Urinary bladder (tissue), 4 donors: ENCODE measurements around the gene XYLT1. TPM values are rescaled to one million over a fixed set of nuclear protein-coding genes. Genes with fewer than 3 reads are reported as not detected.
A peak's percentile ranks its signal among the peaks of the same experiment; 100 is the strongest.

ENCODE experiments used
- DNase-seq: peaks from one replicate; pipeline ENCODE4 v3.0.0-alpha.2; 2015; ENCODE audit errors: extremely low spot score
- H3K27ac ChIP-seq: one replicate; pipeline ENCODE4 v1.5.1; 2013; ENCODE audit warnings: low read depth, mild to moderate bottlenecking, moderate library complexity
- H3K36me3 ChIP-seq: one replicate; pipeline ENCODE4 v1.6.1; 2013; ENCODE audit warnings: mild to moderate bottlenecking, moderate library complexity; ENCODE audit not compliant: insufficient read depth
- H3K4me1 ChIP-seq: one replicate; pipeline ENCODE4 v1.6.1; 2013; ENCODE audit warnings: mild to moderate bottlenecking, moderate library complexity; ENCODE audit not compliant: insufficient read depth
- H3K4me3 ChIP-seq: one replicate; pipeline ENCODE4 v1.5.1; 2013; ENCODE audit warnings: low read depth, low read length
- WGBS: extraction: QIAGEN DNeasy Blood & Tissue Kit; methylation state at CpG from one replicate; pipeline ENCODE4 v1.1.7; 2013; 5-methylcytosine and 5-hydroxymethylcytosine counted together
- polyA plus RNA-seq: library from polyadenylated mRNA; stranded (reverse); fragments of 200-250 nt; gene quantifications from one replicate; pipeline ENCODE4 v1.2.3, GENCODE V29; 2013
- total RNA-seq: library from RNA; depleted of rRNA; stranded (reverse); fragments of >200 nt; gene quantifications from one replicate; pipeline ENCODE4 v1.2.3, GENCODE V29; 2014
- donor health status: healthy with polysubstance abuse.
- donor health status: healthy.

XYLT1 gene
- total and polyA plus RNA-seq, 2 donors = 10.1 to 13.4 TPM

DNA sequence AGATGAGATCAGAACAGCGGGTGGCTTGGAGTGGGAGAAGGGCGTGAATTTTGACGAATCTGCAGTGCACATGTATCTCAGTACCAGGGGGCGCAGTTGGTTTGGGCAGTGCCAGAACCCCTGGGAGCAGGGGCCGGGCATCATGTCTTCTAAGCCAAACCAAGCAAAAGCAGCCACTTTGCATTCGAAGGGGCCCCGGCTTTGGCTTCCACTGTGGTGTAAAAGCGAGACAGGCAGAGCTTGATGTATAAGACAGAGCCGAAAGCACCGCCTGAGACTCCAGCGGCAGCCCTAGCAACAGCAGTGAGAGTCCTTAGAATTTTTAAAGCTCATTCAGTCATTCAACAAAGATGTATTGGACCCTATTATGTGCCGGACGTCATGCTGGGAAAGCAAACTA is 3.8 kb upstream of the XYLT1 start:
- no peaks in the 10 kb centered on the region for H3K4me1 ChIP-seq
- no peaks in the 10 kb centered on the region for H3K36me3 ChIP-seq
- no peak overlapping the region for H3K4me3 ChIP-seq
- no peak for DNase-seq
- WGBS = 35% methylated on average over 13 of the region's 13 CpGs
- no peak overlapping the region for H3K27ac ChIP-seq

DNA sequence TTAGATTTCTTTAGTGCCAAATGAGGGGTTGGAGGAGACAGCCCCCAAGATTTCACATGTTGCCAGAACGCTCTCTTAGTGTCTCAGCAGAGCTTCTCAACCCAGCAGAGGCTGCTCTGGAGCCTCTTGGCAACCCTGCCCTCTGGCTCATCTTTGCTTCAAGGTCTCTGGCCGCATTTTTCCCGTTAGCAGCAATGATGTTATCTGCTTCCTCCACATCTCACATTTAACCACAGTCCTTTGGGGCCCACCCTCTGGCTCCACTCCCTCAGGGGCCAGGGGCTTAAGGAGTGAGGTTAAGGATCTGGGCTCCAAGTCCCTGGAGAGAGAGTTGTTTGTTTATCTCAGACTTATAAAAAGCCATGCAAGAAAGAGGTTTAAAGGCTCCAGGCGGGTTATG is 3.3 kb upstream of the XYLT1 start:
- H3K4me3 ChIP-seq = no peak overlapping the region
- H3K4me1 ChIP-seq = no peaks in the 10 kb centered on the region
- no peak overlapping the region for H3K27ac ChIP-seq
- no peaks in the 10 kb centered on the region for H3K36me3 ChIP-seq
- 13% methylated on average over 4 of the region's 4 CpGs for WGBS
- no peak for DNase-seq

DNA sequence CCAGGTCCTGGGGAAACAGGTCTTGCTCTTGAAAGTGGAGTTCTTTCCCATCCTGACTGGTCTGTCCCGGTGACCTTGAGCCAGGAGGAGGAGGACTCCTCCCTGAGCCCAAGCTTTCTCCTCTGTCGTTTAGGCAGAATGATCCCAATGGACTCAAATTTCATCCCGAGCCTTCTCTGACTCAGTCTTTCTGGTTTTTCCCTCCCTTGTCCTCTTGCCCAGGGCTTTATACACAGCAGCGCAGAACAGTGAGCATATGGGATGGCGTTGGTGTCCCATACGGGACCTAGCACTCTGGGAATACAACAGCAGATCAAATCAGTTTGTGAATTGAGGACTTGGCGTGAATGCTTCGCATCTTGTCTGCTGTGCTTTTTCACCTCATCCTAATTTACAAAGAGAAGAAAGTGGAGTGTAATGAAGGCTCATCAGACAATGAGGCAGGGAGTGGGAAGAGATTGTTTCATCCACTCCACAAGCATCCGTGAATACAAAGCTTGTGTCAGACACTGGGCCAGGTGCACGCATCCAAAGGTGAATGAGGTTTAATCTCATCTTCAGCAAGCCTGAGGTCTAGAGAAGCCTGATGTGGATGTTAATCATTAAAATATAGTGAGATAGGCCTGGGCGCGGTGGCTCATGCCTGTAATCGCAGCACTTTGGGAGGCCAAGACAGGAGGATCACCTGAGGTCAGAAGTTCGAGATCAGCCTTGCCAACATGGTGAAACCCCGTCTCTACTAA is 1.1 kb upstream of the XYLT1 start:
- Histone ChIP-seq H3K27ac (no peak overlapping the region), H3K36me3 (no peaks in the 10 kb centered on the region), H3K4me3 (no peak overlapping the region), H3K4me1 (no peaks in the 10 kb centered on the region)
- WGBS = 76% methylated on average over 15 of the region's 15 CpGs
- DNase-seq = no peak

- no peak for DNase-seq
- WGBS = under 1% methylated on average over 95 of the region's 95 CpGs
- no peaks in the 10 kb centered on the region for H3K36me3 ChIP-seq
- no peak overlapping the region for H3K27ac ChIP-seq
- peak overlapping the region; percentile 85 for H3K4me3 ChIP-seq
- H3K4me1 ChIP-seq = no peaks in the 10 kb centered on the region
These were observed 415 bp downstream of the XYLT1 start for GRCh38 chr16:17470182-17470907.

DNA sequence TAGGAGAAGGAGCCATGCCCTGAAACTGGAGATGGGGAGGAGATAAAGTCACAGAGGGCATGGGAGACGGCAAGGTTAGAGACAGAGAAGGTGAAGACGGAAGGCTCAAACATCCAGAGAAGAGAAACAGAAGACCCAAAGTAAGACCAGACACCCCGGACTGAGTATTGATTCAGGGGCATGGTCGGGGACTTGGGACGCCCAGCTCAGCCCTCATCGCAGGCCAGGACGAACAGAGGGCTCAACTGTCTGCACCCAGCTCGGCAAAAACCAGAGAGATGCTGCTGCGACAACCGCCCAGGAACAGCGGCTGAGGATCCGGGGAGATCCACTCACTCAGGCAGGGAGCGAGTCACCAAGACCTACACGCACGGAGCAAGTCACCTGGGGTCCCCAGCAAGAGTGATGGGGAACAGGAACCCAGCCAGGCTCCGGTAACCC is 999 bp downstream of the XYLT1 start:
- Histone ChIP-seq H3K36me3 (no peaks in the 10 kb centered on the region), H3K4me1 (no peaks in the 10 kb centered on the region), H3K27ac (no peak overlapping the region), H3K4me3 (peak overlapping the region; percentile 85)
- no peak for DNase-seq
- WGBS = 1% methylated on average over 16 of the region's 16 CpGs

- WGBS = 19% methylated on average over 18 of the region's 18 CpGs
- H3K27ac ChIP-seq = no peak overlapping the region
- H3K4me3 ChIP-seq = peak overlapping the region; percentile 85
- DNase-seq = no peak
- H3K4me1 ChIP-seq = no peaks in the 10 kb centered on the region
- H3K36me3 ChIP-seq = no peaks in the 10 kb centered on the region
These were observed 1.6 kb downstream of the XYLT1 start for GRCh38 chr16:17469011-17469740.

DNA sequence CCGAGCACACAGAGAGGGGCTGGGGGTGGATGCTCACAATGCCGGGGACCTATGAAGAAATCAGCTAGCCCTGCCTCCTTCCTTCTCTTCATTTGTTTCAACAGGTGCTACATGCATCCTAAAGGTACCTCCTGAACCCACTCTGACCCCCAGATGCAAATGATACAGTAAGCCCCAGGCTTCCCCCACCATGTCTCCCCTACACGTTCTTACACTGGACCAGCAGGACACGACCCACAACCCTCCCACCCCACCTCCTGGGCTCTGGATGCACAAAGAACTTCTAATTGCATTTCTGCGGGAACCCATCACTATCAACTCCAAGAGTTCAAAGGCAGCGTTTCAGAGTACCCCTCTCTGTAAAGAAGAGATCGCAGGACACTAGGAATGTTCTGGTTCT is 2.1 kb downstream of the XYLT1 start:
- no peak for DNase-seq
- Histone ChIP-seq H3K4me3 (peak overlapping the region; percentile 85), H3K27ac (no peak overlapping the region), H3K36me3 (no peaks in the 10 kb centered on the region), H3K4me1 (no peaks in the 10 kb centered on the region)
- WGBS = 39% methylated on average over 7 of the region's 7 CpGs

DNA sequence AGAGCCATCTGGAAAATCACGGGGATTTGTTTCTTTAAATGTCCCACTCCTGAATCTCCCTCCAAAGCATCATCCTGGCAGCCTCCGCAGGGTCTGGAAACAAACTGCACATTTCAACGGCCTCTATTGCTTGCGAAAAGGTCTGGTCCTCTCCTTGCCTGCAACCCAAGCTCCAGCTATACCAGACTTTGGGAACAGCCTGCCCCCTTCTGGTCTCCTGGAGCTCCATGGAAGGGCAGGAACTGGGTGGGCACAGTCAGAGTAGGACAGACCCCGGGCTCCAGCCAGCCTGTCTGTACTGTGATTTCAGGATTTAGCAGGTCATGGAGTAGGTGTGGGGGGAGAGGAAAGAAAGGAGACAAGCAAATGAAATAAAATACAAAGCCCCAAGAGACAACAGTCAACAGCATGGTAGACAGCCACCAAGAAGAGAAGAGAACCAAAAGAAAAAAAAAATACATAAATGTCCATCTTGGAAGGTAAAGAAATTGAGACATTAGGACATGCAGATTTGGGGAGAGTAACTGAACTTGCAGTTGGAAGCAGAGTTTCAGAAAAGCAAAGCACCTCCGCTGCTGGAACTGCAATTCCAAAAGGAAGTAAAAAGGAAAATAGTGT is 2.7 kb downstream of the XYLT1 start:
- Histone ChIP-seq H3K4me1 (no peaks in the 10 kb centered on the region), H3K4me3 (peak overlapping the region; percentile 85), H3K36me3 (no peaks in the 10 kb centered on the region), H3K27ac (no peak overlapping the region)
- WGBS = 27% methylated on average over 6 of the region's 6 CpGs
- no peak for DNase-seq

DNA sequence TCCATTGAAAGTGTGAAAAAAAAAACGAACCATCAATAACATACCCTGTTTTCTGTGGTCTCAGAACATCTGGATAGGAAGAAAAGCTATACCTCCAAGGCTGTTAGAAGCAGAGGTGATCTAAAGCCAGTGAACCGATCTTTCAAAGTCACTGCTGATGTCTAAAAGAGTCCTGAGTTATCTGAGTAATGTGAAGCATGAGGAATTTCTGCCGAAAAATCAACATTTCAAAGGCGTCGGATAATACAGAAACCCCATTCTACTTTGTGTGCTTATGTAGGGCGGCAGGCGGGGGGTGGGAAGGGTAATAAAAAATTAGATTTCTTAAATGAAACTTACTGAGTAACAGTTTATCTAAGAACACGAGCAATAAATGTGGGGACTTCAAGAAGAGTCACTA is 3.9 kb downstream of the XYLT1 start:
- Histone ChIP-seq H3K36me3 (no peaks in the 10 kb centered on the region), H3K27ac (no peak overlapping the region), H3K4me3 (no peak overlapping the region), H3K4me1 (no peaks in the 10 kb centered on the region)
- DNase-seq = no peak
- WGBS = 61% methylated on average over 8 of the region's 8 CpGs

- WGBS = 75% methylated on average over 6 of the region's 6 CpGs
- no peak for DNase-seq
- no peaks in the 10 kb centered on the region for H3K4me1 ChIP-seq
- no peaks in the 10 kb centered on the region for H3K36me3 ChIP-seq
- no peak overlapping the region for H3K27ac ChIP-seq
- H3K4me3 ChIP-seq = no peak overlapping the region
These were observed 5.3 kb downstream of the XYLT1 start for GRCh38 chr16:17465460-17465859.

DNA sequence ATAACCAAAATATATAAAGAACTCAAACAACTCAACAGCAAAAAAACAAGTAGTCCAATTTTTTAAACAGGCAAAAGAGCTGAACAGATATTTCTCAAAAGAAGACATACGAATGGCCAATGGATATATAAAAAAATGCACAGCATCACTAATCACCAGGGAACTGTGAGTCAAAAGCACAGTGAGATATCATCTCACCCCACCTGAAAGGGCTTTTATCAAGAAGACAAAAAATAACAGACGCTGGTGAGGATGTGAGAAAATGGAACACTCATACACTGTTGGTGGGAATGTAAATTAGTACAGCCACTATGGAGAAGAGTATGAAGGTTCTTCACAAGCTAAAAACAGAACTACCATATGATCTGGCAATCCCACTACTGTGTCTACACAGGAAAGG is 7.4 kb downstream of the XYLT1 start:
- WGBS = 92% methylated on average over 2 of the region's 2 CpGs
- no peak for DNase-seq
- Histone ChIP-seq H3K4me3 (no peak overlapping the region), H3K27ac (no peak overlapping the region), H3K36me3 (no peaks in the 10 kb centered on the region), H3K4me1 (no peaks in the 10 kb centered on the region)

DNA sequence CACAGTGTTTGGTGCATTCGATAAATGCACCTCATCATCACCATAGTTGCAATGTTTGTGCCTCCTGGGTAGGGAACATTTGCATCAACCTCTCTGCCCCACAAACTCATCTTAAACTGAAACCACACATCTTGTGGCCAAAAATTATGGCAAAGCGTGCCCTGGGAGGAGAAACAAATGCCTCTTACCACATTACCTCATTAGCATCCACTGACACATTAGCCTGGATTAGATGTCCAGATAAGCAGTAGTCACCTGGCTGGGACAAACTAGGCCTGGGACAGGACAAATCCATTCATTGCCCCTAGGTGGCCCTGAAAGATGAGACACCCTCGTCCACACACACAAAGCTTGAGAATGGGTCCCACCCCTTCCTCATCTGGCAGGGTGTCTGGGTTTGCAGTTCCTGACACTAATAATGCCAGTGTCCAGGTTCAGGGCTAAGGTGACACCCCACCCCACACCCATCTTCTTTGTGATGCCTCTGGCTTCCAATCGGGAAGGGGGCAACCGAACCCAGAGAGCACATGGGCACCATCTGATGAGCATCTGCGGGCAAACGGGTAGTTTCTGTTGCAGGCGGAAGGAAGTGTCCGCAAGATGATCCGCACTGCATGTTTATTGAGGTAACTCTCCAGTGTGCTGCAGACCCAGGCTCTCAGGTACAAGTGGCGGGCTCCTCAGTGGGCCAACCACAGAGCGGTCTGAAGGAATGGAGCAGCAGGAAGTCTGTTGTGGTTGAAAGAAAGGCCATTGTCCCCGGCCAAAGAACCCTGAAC is 8.6 kb downstream of the XYLT1 start:
- Histone ChIP-seq H3K4me3 (no peak overlapping the region), H3K36me3 (no peaks in the 10 kb centered on the region), H3K4me1 (no peaks in the 10 kb centered on the region), H3K27ac (no peak overlapping the region)
- WGBS = 91% methylated on average over 13 of the region's 13 CpGs
- DNase-seq = no peak

- H3K36me3 ChIP-seq = no peaks in the 10 kb centered on the region
- H3K4me3 ChIP-seq = no peak overlapping the region
- H3K27ac ChIP-seq = no peak overlapping the region
- WGBS = 83% methylated on average over 3 of the region's 3 CpGs
- DNase-seq = no peak
- H3K4me1 ChIP-seq = no peaks in the 10 kb centered on the region
These were observed 9.9 kb downstream of the XYLT1 start for GRCh38 chr16:17460890-17461289.
